ENCODE data around the gene TYMS.

TYMS gene

GRCh38 chr18:658001-658946 lies 821 bp downstream of the TYMS start:
- Mint-ChIP-seq H3K4me1 (no peaks in the 10 kb centered on the region), H3K27ac (peak overlapping the region; percentile 74 to 84 (median 75)), H3K27me3 (ENCODE audit: low read depth) (peaks cover 3% of the 10 kb centered on the region), H3K4me3 (peak overlapping the region; percentile 90 to 94 (median 93)), H3K36me3 (ENCODE audit: low read depth) (peaks cover 50% of the 10 kb centered on the region), H3K9me3 (peaks cover 14% of the 10 kb centered on the region)
- TF ChIP-seq CTCF (IDR thresholded peaks at IDR 0.05; ENCODE audit: unreplicated experiment in 3 of 3) = no peak

- TF ChIP-seq CTCF (IDR thresholded peaks at IDR 0.05; ENCODE audit: unreplicated experiment in 3 of 3) = no peak
- Mint-ChIP-seq H3K27me3 (ENCODE audit: low read depth) (peaks cover 3% of the 10 kb centered on the region), H3K4me1 (no peaks in the 10 kb centered on the region), H3K4me3 (peak overlapping the region; percentile 90 to 94 (median 93)), H3K9me3 (peaks cover 14% of the 10 kb centered on the region), H3K27ac (peak overlapping the region in 2 of 3 experiments; percentile 5 to 84), H3K36me3 (ENCODE audit: low read depth) (peaks cover 55% of the 10 kb centered on the region)
Observed at GRCh38 chr18:658947-659533, 1.6 kb downstream of the TYMS start.

DNA sequence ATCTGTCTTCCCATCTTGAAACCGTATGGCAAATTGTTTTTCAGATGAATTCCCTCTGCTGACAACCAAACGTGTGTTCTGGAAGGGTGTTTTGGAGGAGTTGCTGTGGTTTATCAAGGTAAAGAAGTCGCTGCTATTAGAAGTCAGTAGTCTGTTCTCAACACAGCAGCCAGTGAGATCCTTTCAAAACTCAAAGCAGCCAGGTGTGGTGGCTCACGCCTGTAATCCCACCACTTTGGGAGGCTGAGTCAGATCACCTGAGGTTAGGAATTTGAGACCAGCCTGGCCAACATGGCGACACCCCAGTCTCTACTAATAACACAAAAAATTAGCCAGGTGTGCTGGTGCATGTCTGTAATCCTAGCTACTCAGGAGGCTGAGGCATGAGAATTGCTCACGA lies 2.1 kb downstream of the TYMS start:
- H3K4me3 Mint-ChIP-seq = peak overlapping the region; percentile 90 to 94 (median 93)
- peak overlapping the region in 2 of 3 experiments; percentile 5 to 46 for H3K27ac Mint-ChIP-seq
- peaks cover 3% of the 10 kb centered on the region for H3K27me3 Mint-ChIP-seq (ENCODE audit: low read depth)
- no peak for TF ChIP-seq CTCF (IDR thresholded peaks at IDR 0.05; ENCODE audit: unreplicated experiment in 3 of 3)
- peaks cover 57% of the 10 kb centered on the region for H3K36me3 Mint-ChIP-seq (ENCODE audit: low read depth)
- H3K4me1 Mint-ChIP-seq = no peaks in the 10 kb centered on the region
- peaks cover 14% of the 10 kb centered on the region for H3K9me3 Mint-ChIP-seq

DNA sequence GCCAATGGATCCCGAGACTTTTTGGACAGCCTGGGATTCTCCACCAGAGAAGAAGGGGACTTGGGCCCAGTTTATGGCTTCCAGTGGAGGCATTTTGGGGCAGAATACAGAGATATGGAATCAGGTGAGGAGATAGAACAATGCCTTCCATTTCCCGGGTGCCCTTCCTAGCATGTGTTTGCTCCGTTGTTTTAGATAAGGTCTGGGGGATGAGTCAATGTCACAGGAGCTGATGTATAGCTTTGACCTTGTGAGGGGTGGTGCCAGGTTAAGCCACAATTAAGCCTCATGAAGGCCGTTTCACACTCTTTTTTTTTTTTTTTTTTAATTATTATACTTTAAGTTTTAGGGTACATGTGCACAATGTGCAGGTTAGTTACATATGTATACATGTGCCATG lies 4.7 kb downstream of the TYMS start:
- H3K27ac Mint-ChIP-seq = no peak overlapping the region
- no peaks in the 10 kb centered on the region for H3K27me3 Mint-ChIP-seq (ENCODE audit: low read depth)
- peaks cover 67% of the 10 kb centered on the region for H3K36me3 Mint-ChIP-seq (ENCODE audit: low read depth)
- TF ChIP-seq CTCF (IDR thresholded peaks at IDR 0.05; ENCODE audit: unreplicated experiment in 3 of 3) = no peak
- no peak overlapping the region for H3K4me3 Mint-ChIP-seq
- no peaks in the 10 kb centered on the region for H3K4me1 Mint-ChIP-seq
- peaks cover 17% of the 10 kb centered on the region for H3K9me3 Mint-ChIP-seq

GRCh38 chr18:666177-666576 lies 8.7 kb downstream of the TYMS start:
- Mint-ChIP-seq H3K36me3 (ENCODE audit: low read depth) (peaks cover 74% of the 10 kb centered on the region), H3K4me1 (no peaks in the 10 kb centered on the region), H3K9me3 (peaks cover 15% of the 10 kb centered on the region), H3K27me3 (ENCODE audit: low read depth) (no peaks in the 10 kb centered on the region), H3K4me3 (no peak overlapping the region), H3K27ac (no peak overlapping the region)
- no peak for TF ChIP-seq CTCF (IDR thresholded peaks at IDR 0.05; ENCODE audit: unreplicated experiment in 3 of 3)

All from nephron (organoid).